GM18517 (cell line): Measurements from ENCODE around the gene TCP1.
"Not testable (repeated sequence)": the region's sequence is repeated elsewhere in the genome, so short reads cannot be mapped to it uniquely, and the experiment has no call there.

Experiments used
- ATAC-seq: cut with Tn5 transposase; IDR thresholded peaks from one replicate; pipeline ENCODE4 v1.9.1; 2021; ENCODE audit warnings: mild to moderate bottlenecking, moderate library complexity; ENCODE audit not compliant: unreplicated experiment

Gene TCP1

GRCh38 chr6:159745081-159745480, 44.3 kb downstream of the TCP1 start:
- ATAC-seq = no peak

GRCh38 chr6:159742165-159742564, 47.2 kb downstream of the TCP1 start:
- ATAC-seq = no peak

- no peak for ATAC-seq
Measured at GRCh38 chr6:159739341-159739740, 50.1 kb downstream of the TCP1 start.

GRCh38 chr6:159736908-159737307, 52.5 kb downstream of the TCP1 start:
- ATAC-seq = no peak

GRCh38 chr6:159733395-159733794, 56.0 kb downstream of the TCP1 start:
- not testable (repeated sequence) for ATAC-seq

GRCh38 chr6:159732550-159732949, 56.9 kb downstream of the TCP1 start:
- ATAC-seq = not testable (repeated sequence)

GRCh38 chr6:159730332-159730676, 59.1 kb downstream of the TCP1 start:
- ATAC-seq = no peak

GRCh38 chr6:159729598-159730331, 59.6 kb downstream of the TCP1 start:
- no peak for ATAC-seq

GRCh38 chr6:159728531-159728964, 60.9 kb downstream of the TCP1 start:
- ATAC-seq = no peak
